K562 (cell line): ENCODE measurements around the gene ASXL2. TPM values are rescaled to one million over a fixed set of nuclear protein-coding genes. Genes with fewer than 3 reads are reported as not detected.
A peak's percentile ranks its signal among the peaks of the same experiment; 100 is the strongest.

Source experiments
- CBX2 ChIP-seq: fragments of 200-600 bp; sonication (generic); IDR thresholded peaks from one replicate; pipeline ENCODE4 v1.6.1; 2012; ENCODE audit warnings: mild to moderate bottlenecking, low read length, inconsistent platforms; ENCODE audit not compliant: insufficient read depth, poor library complexity, severe bottlenecking
- DDX20 ChIP-seq: fragments of 450-650 bp; IDR thresholded peaks from 2 replicates; pipeline ENCODE4 v1.6.1; 2016; ENCODE audit warnings: missing genetic modification characterization, low read depth, mild to moderate bottlenecking, missing compliant biosample characterization, moderate library complexity
- GATAD2B ChIP-seq: fragments of 450-650 bp; IDR thresholded peaks from 2 replicates; pipeline ENCODE4 v1.6.1; 2017; ENCODE audit warnings: mild to moderate bottlenecking, borderline replicate concordance
- LEF1 ChIP-seq: fragments of 450-650 bp; IDR thresholded peaks from 2 replicates; pipeline ENCODE4 v1.6.1; 2016; ENCODE audit warnings: mild to moderate bottlenecking
- NR2C2 ChIP-seq, 2 experiments: fragments of 200-800 bp in 1 of 2; sonication (Bioruptor generic) in 1 of 2; sonication (generic) in 1 of 2; formaldehyde crosslinking in 1 of 2; IDR thresholded peaks; 2 replicates each; pipeline versions ENCODE4 v1.6.1 to v1.8.0; 2016 to 2022; ENCODE audit warnings: mild to moderate bottlenecking in 1 of 2, missing compliant biosample characterization in 1 of 2, missing genetic modification characterization in 1 of 2, missing genetic modification reagents in 1 of 2
- NRF1 ChIP-seq, 2 experiments: fragments of 450-650 bp; IDR thresholded peaks in 1 of 2; conservative IDR thresholded peaks in 1 of 2; 2 replicates each; pipeline ENCODE4 v1.6.1; 2014; ENCODE audit warnings: mild to moderate bottlenecking in 2 of 2
- USF2 ChIP-seq: sonication (generic); formaldehyde crosslinking; IDR thresholded peaks from 2 replicates; pipeline ENCODE4 v1.5.0; 2020; ENCODE audit warnings: missing genetic modification reagents
- ZBTB40 ChIP-seq, 2 experiments: fragments of 450-650 bp in 1 of 2; sonication (generic) in 1 of 2; formaldehyde crosslinking in 1 of 2; IDR thresholded peaks; 2 replicates each; pipeline versions ENCODE4 v1.7.1 to v1.9.0; 2016 to 2022; ENCODE audit warnings: inconsistent platforms in 1 of 2, mild to moderate bottlenecking in 1 of 2, missing genetic modification reagents in 1 of 2
- ZNF175 ChIP-seq: fragments of 200-800 bp; sonication (Bioruptor generic); IDR thresholded peaks from 2 replicates; pipeline ENCODE4 v1.6.1; 2016; ENCODE audit warnings: low read depth, mild to moderate bottlenecking, missing genetic modification characterization, missing compliant biosample characterization
- ZNF280B ChIP-seq: fragments of 250-450 bp; sonication (Bioruptor Pico); IDR thresholded peaks from 2 replicates; pipeline ENCODE4 v1.5.1; 2021; ENCODE audit warnings: mild to moderate bottlenecking
- ZNF639 ChIP-seq, 2 experiments: fragments of 200-800 bp in 1 of 2; sonication (Bioruptor generic) in 1 of 2; sonication (generic) in 1 of 2; formaldehyde crosslinking in 1 of 2; IDR thresholded peaks in 1 of 2; conservative IDR thresholded peaks in 1 of 2; 2 replicates each; pipeline versions ENCODE4 v1.5.0 to v1.6.1; 2016 to 2020; ENCODE audit warnings: missing compliant biosample characterization in 1 of 2, missing genetic modification characterization in 1 of 2, missing genetic modification reagents in 1 of 2
- polyA plus RNA-seq, 8 experiments: library from polyadenylated mRNA; depleted of rRNA in 4 of 8; stranded (reverse) in 5 of 8; unstranded in 3 of 8; fragments of >200 nt; fragmentation: Nextera tagmentation in 2 of 8; fragmentation: Illumina TruSeq in 1 of 8; extraction: Ambion mirVana in 2 of 8; extraction: Trizol in 1 of 8; gene quantifications; 2 replicates each; pipeline versions ENCODE4 v1.2.1 to v1.2.3, GENCODE V29; 2011 to 2014; ENCODE audit warnings: inconsistent platforms in 1 of 8, missing spikeins in 1 of 8
- total RNA-seq, 7 experiments: library from RNA; depleted of rRNA in 6 of 7; stranded (reverse); fragments of >200 nt in 6 of 7; fragmentation: Illumina TruSeq in 2 of 7; extraction: Trizol in 2 of 7; gene quantifications; 2 replicates each; pipeline versions ENCODE4 v1.2.1 to v1.2.3, GENCODE V29; 2011 to 2021; ENCODE audit warnings: low replicate concordance in 1 of 7

ASXL2 gene
- total and polyA plus RNA-seq, 9 of the 15 experiments (the other 6 are each of a cell fraction or from before 2014, with no cell fraction given): 2.2 to 25.9 (median 9.0) TPM

- peak; percentile 83 for TF ChIP-seq ZBTB40 (IDR thresholded peaks at IDR 0.05)
- peak; percentile 80 for TF ChIP-seq ZBTB40 (CRISPR knock-in tag; IDR thresholded peaks at IDR 0.05)
- no peak for TF ChIP-seq ZNF280B (CRISPR knock-in tag)
- no peak for TF ChIP-seq CBX2
- no peak for TF ChIP-seq GATAD2B
- TF ChIP-seq USF2 (CRISPR knock-in tag): no peak
- 0 out of 2 replicates have a peak, but pooled peaks have one; percentile 45 for TF ChIP-seq DDX20 (tag)
- no peak for TF ChIP-seq NRF1 (conservative IDR thresholded peaks at IDR 0.05 in 1 of 2, IDR thresholded peaks at IDR 0.05 in 1 of 2)
- peak; percentile 91 for TF ChIP-seq ZNF175 (CRISPR knock-in tag)
- no peak for TF ChIP-seq LEF1
- no peak for TF ChIP-seq ZNF639 (CRISPR knock-in tag; conservative IDR thresholded peaks at IDR 0.05 in 1 of 2, IDR thresholded peaks at IDR 0.05 in 1 of 2)
- TF ChIP-seq NR2C2 (CRISPR knock-in tag; IDR thresholded peaks at IDR 0.05): no peak
- peak; percentile 43; the same call in 1 of the 2 replicates for TF ChIP-seq NR2C2 (tag; IDR thresholded peaks at IDR 0.05)
Measured at GRCh38 chr2:25821225-25822056, 56.8 kb downstream of the ASXL2 start (continued).
